ENCODE data around the gene ADAMTS12. TPM values are rescaled to one million over a fixed set of nuclear protein-coding genes. Genes with fewer than 3 reads are reported as not detected.

The ADAMTS12 gene
- total RNA-seq, 1 experiment from 2014 or later, result not detected

DNA sequence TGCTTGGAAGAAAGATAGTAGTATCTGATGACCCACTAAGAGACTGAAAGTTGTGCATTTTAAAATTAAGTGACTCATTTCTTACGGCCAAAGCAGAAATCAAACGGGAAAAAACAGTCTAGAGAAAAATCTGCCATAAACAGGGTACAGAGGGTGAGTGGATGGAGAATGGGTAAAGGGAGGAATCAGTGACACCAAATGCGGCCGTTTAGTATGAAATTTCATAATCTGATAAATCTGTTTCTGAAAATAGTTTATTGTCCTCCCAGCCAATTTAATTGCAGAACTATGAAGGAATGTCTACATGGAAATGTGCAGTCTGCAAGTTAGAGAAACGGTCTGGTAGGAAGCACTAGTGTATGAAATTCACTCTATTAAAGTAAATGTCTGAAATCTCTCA is 39.5 kb downstream of the ADAMTS12 start:
- DNase-seq (ENCODE audit: low spot score), result no peak
- in situ Hi-C loops (cut with HindIII; ENCODE audit: low sequenced_read_pairs), result no loop called here

DNA sequence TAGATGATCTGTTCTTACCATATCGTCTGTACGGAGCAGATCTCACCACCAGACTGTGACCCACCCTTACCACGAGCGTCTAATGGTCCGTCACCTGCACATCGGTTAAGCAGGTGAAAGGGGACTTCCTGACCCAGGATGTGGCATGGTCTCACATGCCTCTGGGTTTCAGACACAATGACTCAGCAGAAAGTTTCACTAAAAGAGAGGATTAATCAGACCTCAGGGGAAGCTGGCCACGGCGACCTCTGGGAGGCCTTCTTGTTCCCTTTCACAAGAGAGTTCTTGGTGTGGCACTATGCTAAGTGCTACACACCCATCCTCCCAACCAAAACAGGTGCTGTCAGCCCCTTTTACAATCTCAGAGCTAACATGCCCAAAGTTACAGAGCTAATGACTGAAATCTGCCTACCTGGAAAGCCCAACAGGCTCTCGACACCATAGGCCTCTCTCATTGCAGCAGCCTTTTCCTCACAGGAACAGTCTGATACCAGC is 41.6 kb downstream of the ADAMTS12 start:
- in situ Hi-C loops (cut with HindIII; ENCODE audit: low sequenced_read_pairs), result no loop called here
- DNase-seq (ENCODE audit: low spot score), result no peak

DNA sequence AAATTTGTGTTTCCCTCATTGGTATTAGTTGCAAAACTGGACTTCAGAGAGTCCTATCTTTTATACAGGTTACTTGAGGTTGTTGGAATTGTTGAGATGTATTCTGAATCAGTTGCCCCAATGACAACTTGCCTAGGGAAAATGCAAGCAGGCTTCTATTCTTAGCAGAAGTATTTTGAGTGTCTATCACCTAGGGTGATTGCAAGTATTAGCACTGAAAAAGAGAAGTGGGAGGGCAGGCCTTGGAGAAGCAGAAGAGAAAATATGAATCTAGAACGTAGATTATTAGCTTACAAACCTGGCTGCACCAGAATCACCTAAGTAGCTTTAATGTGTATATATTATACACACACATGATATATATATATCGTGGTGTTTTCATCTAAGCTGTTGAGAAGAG is 43.2 kb downstream of the ADAMTS12 start:
- no peak for DNase-seq (ENCODE audit: low spot score)
- in situ Hi-C loops (cut with HindIII; ENCODE audit: low sequenced_read_pairs), result no loop called here

DNA sequence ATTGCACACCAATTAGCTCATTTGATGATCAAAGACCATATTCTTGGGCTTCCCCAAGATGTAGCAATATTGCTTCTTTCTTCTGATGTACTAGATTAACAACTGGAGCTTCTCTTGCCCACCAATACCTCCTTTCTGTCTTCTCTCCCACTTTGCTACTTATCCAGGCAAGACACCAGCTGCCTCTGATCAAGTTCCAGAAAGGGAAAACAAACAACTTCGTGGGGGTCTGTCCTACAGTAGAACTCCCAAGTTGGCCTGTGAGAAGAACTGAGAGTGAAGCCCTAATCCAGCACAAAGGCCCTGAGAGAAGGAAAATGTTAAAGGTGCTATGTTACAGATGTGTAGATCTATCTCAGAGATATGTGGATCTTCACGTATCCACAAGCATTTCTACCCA is 44.9 kb downstream of the ADAMTS12 start:
- in situ Hi-C loops (cut with HindIII; ENCODE audit: low sequenced_read_pairs), result no loop called here
- no peak for DNase-seq (ENCODE audit: low spot score)

DNA sequence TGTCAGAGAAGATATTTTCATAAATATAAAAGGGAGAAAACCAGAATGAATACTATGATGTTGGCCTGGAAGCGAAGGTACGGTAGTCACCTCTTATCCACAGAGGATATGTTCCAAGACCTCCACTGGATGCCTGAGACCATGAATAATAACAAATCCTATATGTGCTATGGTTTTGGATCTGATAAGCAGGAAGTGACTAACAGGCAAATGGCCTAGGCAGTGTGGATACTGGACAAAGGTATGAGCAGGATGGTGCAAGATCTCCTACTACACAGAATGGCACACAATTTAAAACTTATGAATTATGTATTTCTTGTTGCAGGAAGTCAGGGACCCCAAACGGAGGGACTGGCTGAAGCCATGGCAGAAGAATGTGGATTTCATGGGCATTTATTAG is 48.2 kb downstream of the ADAMTS12 start:
- in situ Hi-C loops (cut with HindIII; ENCODE audit: low sequenced_read_pairs), result no loop called here
- no peak for DNase-seq (ENCODE audit: low spot score)

DNA sequence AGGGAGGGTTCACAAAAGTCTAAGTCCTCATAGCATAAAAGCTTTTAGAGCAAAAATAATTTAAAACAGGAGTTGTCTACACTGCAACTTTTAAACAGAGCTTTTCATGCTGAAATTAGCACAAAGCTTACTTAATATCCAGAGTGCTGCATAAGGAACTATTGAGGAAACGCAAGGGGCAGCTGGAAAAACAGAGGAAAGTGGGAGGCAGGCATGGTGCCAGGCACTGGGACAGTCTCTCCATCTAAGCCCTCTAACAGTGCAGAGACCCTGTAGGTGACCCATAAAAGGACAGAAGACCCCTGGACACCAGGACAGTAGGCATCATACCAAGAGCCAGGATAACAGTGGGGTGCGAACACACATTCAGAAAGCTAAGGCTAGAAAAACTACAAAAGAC is 49.3 kb downstream of the ADAMTS12 start:
- in situ Hi-C loops (cut with HindIII; ENCODE audit: low sequenced_read_pairs), result no loop called here
- DNase-seq (ENCODE audit: low spot score), result no peak

DNA sequence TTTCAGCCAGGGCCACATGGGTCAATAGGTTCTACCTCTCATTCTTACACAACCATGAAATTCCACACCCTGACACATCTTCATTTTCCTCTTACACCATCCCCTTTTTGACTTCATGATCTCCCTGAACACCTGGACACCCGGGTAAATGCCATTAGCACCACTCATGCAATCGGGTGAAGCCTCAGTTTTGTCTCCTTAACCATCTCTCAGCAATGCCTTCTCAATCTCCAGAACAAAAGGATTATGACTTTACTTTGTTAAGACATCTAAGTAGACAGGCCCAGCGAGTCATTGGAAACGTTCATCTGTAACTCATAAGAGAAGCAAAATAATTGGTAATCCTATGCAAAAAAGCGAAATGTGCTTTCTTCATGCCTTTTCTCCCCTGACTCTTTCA is 49.9 kb downstream of the ADAMTS12 start:
- in situ Hi-C loops (cut with HindIII; ENCODE audit: low sequenced_read_pairs), result no loop called here
- no peak for DNase-seq (ENCODE audit: low spot score)

DNA sequence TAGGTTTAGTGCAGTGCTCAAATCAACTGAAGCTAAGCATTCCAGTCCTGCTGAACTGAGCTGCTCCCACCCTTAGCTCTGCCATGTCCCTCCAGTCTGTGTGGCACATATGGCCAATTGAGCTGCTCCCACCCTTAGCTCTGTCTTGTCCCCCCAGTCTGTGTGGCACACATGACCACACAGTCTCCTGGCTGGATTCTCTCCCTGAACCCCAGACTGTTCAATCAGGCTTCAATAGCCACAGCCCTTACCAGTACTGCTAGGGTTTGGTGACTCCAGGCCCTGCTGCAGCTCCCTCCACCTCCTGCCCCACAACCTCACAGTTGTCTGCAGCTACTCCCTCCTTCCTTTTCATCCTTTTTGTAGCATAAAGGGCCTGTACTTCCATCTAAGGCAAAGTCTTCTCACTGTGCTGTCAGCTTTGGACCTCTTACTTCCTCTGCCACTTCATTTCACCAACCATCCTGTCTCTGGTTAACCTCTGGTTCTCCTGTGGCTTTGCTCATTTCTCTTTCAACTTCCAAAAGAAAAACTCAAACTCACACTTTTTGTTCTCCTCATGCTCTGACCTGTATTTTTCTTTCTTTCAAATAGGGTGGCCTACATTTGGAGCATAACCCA is 50.8 kb downstream of the ADAMTS12 start:
- no peak for DNase-seq (ENCODE audit: low spot score)
- in situ Hi-C loops (cut with HindIII; ENCODE audit: low sequenced_read_pairs), result no loop called here

DNA sequence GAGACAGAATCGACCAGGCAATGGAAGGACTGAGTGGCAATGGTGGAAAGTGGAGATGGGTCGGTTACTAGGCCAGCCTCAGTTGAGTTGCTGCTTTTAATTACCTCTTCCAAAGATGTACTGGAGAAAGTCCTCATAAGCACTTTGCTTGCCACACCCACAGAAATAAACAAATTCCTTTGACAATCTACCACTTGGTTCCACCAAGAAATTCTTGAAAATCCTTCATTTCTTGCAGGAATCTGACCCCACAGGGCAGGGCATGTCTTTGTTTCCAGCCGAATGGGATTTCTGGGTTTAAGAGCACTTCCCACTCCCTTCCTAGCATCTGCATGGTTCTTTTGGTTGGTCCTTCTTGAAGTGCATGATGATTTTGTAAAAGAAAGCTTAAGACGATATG is 54.5 kb downstream of the ADAMTS12 start:
- no peak for DNase-seq (ENCODE audit: low spot score)
- in situ Hi-C loops (cut with HindIII; ENCODE audit: low sequenced_read_pairs), result no loop called here

DNA sequence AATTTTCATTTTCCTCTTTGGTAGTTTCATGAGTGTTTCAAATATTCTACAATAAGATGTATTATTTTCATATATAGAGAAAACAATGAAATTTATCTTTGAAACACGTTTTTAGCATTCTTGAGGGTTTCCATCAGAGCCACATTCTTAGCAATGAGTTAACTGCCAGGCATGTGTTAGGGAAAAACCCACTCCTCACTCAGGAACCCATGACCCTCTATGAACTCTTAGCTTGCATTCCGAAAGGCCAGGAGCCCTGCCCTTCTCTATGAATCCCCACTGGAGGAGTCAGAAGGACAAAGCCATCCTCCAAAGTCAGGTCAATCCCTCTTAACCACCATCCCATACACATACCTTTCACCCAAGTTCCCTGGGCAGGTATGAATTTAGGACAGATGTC is 57.5 kb downstream of the ADAMTS12 start:
- in situ Hi-C loops (cut with HindIII; ENCODE audit: low sequenced_read_pairs), result no loop called here
- DNase-seq (ENCODE audit: low spot score), result no peak

DNA sequence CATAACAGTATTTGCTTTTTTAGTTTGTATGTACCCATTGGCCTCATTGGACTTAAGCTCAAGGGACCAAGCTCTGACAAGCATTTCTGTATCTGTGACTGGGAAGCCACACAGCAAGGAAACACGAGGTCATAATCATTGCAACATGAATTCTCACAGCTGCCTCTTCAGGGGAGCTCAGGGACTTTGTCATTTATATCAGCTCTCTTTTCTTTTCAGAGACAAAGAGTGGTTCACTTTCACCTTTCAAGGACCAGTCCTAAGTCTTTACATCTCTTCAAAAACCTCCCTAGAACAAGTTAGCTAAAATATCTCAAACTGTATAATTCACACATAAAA is 58.6 kb downstream of the ADAMTS12 start:
- DNase-seq (ENCODE audit: low spot score), result no peak
- in situ Hi-C loops (cut with HindIII; ENCODE audit: low sequenced_read_pairs), result no loop called here

DNA sequence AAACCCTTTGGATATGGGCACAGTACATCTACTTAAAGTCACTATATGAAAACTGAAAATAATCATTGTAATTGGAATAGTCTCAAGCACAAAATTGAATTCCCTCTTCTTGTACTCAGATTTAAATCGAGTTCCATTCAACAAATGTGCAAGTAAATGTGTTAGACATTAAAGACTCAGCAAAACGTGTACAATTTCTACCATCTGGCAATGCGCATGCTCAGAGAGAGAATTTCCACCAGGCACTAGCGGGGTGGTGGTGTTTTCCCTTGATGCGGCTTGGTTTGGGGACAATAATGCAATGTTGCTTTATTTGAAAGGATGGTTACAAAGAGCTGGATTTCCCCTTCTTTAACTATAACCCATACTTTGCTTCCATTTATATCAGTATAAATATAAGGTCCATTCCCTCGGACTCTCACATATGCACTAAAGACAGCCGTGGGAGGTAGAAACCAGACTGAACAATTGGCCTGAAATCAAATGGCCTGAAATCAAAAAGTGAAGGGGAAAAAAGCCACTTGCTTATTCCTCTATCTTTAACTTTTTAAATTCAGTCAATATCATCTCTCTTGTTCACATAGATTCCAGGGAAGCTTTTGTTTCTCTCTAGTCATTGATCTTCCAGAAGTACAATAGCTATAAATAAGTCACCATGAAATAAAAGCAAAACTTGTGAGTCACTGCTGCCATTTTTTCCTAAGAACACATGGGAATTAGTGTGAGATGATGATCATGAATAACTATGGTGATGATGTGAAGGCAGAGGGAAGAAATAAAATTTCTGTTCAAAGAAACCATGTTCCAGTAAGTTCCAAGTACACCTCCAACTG is 59.2 kb downstream of the ADAMTS12 start:
- in situ Hi-C loops (cut with HindIII; ENCODE audit: low sequenced_read_pairs), result no loop called here
- no peak for DNase-seq (ENCODE audit: low spot score)

DNA sequence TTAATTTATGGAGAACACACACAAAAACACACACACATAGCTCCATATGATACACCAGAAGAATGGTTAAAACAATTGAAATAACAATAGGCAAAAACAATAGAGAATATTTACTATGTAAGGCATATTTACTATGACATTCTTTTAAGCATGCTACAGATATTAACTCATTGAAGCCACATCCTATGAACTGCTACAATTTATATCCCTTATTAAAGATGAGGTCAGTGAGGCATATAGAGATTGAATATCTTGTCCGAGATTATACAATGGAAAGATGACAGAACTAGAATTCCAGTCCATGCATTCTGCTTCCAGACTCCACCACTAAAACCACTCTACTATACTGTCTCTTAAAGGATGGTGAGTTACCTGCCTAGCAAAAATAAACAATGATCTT is 60.7 kb downstream of the ADAMTS12 start:
- in situ Hi-C loops (cut with HindIII; ENCODE audit: low sequenced_read_pairs), result no loop called here
- no peak for DNase-seq (ENCODE audit: low spot score)

DNA sequence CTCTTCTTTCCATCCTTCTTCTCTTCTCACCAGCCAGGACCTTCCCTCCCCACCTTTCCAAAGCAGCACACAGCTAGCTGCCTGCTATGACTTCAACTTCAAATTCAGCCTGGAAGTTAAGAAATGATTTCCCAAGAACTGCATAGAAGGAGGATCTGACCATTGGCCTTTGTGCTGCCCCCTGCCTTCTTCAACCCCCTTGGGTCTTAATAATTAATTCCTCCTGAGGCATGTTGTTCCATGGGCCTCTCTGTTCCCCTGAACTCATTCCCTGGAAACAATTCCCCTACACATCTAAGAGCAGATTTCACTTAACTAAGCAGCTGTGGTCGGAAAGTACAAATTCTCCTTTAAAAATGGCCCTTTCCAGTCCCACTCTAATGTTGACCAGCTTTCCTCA is 62.4 kb downstream of the ADAMTS12 start:
- in situ Hi-C loops (cut with HindIII; ENCODE audit: low sequenced_read_pairs), result no loop called here

DNA sequence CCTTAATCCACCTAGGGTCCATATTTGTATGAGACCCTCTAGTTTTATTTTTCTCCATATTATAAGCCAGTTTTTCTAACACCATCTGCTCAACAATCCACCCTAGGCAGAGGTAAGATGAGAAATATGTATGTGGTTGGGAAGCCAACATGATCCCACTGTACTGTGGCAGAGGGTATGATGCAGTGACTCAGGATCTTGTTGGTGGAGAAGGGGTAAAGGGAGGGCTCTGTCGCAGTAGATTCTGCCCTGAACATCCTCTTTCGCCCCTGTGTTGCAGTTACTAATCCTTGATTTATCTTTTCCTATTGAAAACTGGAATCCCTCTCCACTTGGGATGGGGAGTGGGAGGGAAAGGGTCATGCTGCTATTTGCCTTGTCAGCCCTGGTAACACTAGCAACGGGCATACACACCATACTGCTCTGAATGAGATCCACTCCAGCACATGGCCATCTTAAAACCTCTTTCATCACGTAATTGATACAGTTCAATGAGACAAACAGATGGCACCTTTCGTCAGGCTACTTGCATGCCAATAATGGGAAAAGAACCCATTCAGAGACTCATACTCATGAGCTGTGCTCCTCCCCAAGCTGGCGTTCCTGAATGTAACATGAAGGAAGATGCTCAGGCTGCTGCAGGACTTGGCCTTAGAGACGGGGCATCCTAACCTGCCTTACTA is 63.0 kb downstream of the ADAMTS12 start:
- in situ Hi-C loops (cut with HindIII; ENCODE audit: low sequenced_read_pairs), result no loop called here
- DNase-seq (ENCODE audit: low spot score), result no peak

More for the DNA sequence above, 62.4 kb downstream of the ADAMTS12 start:
- no peak for DNase-seq (ENCODE audit: low spot score)

DNA sequence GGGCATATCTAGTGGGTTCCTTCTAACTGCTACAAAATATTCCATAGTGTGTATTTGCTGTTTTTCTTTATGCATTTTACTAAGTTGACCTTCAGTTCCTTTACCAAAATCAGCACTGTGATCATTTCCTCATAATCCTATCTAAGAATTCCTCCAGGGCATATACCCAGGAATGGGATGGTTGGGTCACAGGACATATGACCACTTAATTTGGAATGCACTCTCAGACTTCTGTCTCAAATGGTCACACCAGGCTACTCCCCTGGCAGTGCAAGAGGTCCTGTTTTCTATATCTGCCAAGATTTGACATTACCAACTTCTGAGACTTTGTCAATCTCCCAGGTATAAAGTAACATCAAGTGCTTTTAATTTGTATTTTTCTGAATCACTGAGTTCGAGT is 63.9 kb downstream of the ADAMTS12 start:
- no peak for DNase-seq (ENCODE audit: low spot score)
- in situ Hi-C loops (cut with HindIII; ENCODE audit: low sequenced_read_pairs), result no loop called here

DNA sequence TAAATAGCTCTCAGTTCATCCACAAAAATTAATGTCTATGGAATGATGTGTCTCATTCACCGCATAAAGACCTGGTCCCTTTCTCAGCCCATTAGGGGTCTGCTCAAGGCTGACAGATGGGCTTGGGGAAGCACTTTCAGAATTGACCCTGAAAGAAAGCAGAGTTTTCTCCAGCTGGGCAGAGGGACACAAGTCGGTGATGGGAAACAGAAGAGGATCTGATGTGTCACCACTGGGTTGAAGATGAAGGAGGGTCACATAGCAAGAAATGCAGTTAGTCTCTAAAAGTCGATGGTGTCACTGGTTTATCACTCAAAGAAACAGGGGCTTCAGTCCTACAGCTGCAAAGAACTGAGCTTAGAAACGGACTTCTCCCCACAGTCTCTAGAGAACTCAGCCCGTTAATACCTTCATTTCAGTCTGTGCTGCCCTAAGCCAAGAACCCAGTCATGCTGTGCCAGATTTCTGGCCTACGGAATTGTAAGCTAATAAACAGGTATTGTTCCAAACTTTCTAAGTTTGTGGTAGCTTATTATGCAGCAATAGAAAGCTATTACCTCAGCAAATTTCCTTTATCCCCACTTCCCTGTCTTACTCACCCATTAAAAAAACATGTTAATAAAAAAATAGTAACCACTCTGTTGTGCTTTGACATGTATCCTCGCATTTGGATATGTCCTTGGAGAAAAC is 64.6 kb downstream of the ADAMTS12 start:
- DNase-seq (ENCODE audit: low spot score), result no peak
- in situ Hi-C loops (cut with HindIII; ENCODE audit: low sequenced_read_pairs), result no loop called here

DNA sequence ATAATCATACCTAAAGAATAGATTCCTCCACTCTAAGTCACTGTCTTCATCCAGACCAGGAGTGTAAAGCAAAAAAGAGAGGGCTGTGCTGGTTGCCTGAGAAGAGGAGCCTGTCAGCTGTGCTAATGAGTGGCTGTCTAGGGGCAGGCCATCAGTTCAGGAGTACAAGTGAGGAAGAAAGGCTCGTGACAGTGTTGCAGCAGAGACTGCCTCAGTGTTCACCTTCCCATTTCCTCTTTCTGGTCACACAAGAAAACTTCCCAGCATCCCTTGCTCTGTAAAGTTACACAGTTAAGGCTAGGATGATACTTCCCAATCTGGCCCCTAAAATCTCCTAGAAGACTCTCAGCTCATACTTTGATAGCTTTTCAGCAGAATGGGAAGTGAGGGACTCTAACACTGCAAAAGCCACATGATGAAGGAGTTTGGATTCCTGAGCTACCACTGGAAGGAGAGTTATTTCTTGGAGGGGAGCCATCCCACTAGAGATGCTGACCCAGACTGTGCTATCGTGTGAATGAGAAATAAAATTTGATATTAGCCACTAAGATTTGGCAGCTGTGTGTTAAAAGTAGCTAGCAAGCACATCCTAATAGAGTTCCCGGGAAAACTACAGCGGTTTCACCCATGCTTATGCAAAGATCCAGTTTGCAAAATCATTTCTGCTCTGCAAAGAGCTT is 67.1 kb downstream of the ADAMTS12 start:
- in situ Hi-C loops (cut with HindIII; ENCODE audit: low sequenced_read_pairs), result no loop called here
- DNase-seq (ENCODE audit: low spot score), result no peak

DNA sequence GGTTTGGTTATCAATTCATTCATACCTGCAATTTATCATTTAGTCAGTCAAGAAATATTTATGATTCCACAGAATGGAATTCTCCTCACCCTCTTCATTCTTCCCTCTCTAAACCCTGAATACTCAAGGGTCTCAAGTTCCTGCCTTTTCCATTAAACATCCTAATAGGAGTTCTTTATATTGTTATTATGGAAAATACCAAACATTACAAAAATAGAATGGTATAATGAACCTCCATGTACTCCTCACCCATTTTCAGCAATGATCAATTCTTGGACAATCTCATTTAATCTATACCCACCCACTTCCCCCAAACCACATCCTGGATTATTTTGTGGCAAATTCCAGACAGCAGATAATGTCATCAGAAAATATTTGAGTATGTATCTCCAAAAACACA is 74.5 kb downstream of the ADAMTS12 start:
- in situ Hi-C loops (cut with HindIII; ENCODE audit: low sequenced_read_pairs), result no loop called here

More for the DNA sequence above, 74.5 kb downstream of the ADAMTS12 start:
- DNase-seq (ENCODE audit: low spot score), result no peak
